Activated CD4-positive, alpha-beta memory T cell treated with anti-CD3 and anti-CD28 coated beads, Interleukin-2, amount 10 ng/mL, durations not matched to agents 7 days and 5 days (primary cell): ENCODE results near the gene SUPT3H. TPM values are rescaled to one million over a fixed set of nuclear protein-coding genes. Genes with fewer than 3 reads are reported as not detected.

Experiments
- CTCF ChIA-PET: fragments of 350-600 bp; sonication (Branson Sonifier 250); formaldehyde crosslinking; loops from one replicate; lab custom pipeline; 2021; ENCODE audit warnings: antibody characterized with exemption, inconsistent platforms; lab: Charles Lee
- POLR2A ChIA-PET: fragments of 350-600 bp; sonication (Branson Sonifier 250); formaldehyde crosslinking; loops from one replicate; lab custom pipeline; 2021; ENCODE audit warnings: antibody characterized with exemption; lab: Charles Lee
- DNase-seq: peaks from one replicate; pipeline ENCODE4 v3.0.0-alpha.2; 2020
- H3K27ac Mint-ChIP-seq: one replicate; pipeline ENCODE4 v1.8.0; 2021; ENCODE audit warnings: mild to moderate bottlenecking, mixed read lengths
- H3K27me3 Mint-ChIP-seq: one replicate; pipeline ENCODE4 v1.8.0; 2021; ENCODE audit warnings: mixed read lengths
- H3K36me3 Mint-ChIP-seq: one replicate; pipeline ENCODE4 v1.8.0; 2021; ENCODE audit warnings: low read depth, mixed read lengths
- H3K4me1 Mint-ChIP-seq: one replicate; pipeline ENCODE4 v1.8.0; 2021; ENCODE audit warnings: mixed read lengths
- H3K4me3 Mint-ChIP-seq: one replicate; pipeline ENCODE4 v1.8.0; 2021; ENCODE audit warnings: mild to moderate bottlenecking, mixed read lengths
- H3K9me3 Mint-ChIP-seq: one replicate; pipeline ENCODE4 v1.8.0; 2021; ENCODE audit warnings: mixed read lengths
- total RNA-seq, 2 experiments: library from RNA; stranded (reverse); gene quantifications; one replicate each; pipeline ENCODE4 v1.2.3, GENCODE V29; 2021

The SUPT3H gene
- total RNA-seq, 2 experiments from 2014 or later = 7.4 to 9.7 TPM

DNA sequence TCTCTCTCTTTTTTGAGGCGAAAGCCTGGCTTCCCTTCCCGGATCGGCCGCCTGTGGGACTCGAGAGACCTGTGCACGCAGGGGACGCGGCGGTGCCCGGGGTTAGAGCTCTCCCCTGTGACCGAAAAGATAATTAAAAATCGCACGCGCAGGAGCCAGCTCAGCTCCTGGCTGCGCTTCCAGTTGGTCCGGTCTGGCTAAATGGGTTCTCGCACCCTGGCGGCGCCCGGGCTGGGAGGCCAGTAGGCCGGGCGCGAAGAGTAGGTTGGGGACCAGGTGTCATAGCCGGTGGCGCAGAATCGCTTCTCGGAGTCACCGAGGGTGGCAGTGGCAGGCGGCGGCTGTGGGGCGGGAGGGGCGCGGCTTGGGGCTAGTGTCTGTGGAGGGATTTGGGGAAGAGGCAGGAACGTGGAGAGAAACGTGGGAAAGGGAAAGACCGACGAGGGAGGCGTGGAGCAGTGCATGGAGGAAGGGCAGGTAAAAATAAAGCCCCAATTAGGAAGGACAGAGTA lies 41.9 kb upstream of the SUPT3H start:
- POLR2A ChIA-PET = interaction anchor here (0.8 to 4.7 kb wide), 9 partner anchors 12 to 789 kb away, joined by 3 to 44 read pairs (median 5); partner anchors contain the start of gene SUPT3H
- H3K36me3 Mint-ChIP-seq = peaks cover 31% of the 10 kb centered on the region

DNA sequence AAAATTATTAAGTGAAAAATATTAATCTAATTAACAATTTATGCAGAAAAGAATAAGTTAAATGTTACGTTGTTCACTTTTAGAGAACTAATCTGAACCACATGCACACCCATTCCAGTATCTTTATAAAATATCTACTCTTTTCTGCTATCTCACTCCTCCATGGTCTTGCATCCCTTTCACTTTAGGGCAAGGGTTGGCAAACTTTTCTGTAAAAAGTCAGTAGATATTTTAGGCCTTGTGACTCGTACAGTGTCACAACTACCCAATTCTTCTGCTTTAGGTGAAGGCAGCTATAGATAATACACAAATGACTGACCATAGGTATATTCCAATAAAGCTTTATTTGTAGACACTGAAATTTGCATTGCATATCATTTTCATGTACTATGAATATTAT lies 39.7 kb upstream of the SUPT3H start:
- H3K27me3 Mint-ChIP-seq = peaks cover 5% of the 10 kb centered on the region
- ChIA-PET CTCF (interaction anchor here (0.8 to 5.1 kb wide), 4 partner anchors 297 to 942 kb away, joined by 3 to 28 read pairs (median 8); no protein-coding TSS in a partner anchor), POLR2A (no interaction called here)
- DNase-seq = no peak
- no peak overlapping the region for H3K27ac Mint-ChIP-seq
- no peak overlapping the region for H3K4me3 Mint-ChIP-seq
- peaks cover 19% of the 10 kb centered on the region for H3K36me3 Mint-ChIP-seq
- H3K9me3 Mint-ChIP-seq = no peaks in the 10 kb centered on the region
- peaks cover 43% of the 10 kb centered on the region for H3K4me1 Mint-ChIP-seq

More for the DNA sequence above, 41.9 kb upstream of the SUPT3H start:
- CTCF ChIA-PET = interaction anchor here (0.6 to 5.1 kb wide), 10 partner anchors 12 to 944 kb away, joined by 3 to 28 read pairs (median 6); partner anchors contain the start of gene SUPT3H
- peaks cover 5% of the 10 kb centered on the region for H3K27me3 Mint-ChIP-seq
- peak; percentile 64 for DNase-seq
- peaks cover 45% of the 10 kb centered on the region for H3K4me1 Mint-ChIP-seq
- peak overlapping the region; percentile 92 for H3K27ac Mint-ChIP-seq
- no peaks in the 10 kb centered on the region for H3K9me3 Mint-ChIP-seq
- H3K4me3 Mint-ChIP-seq = peak overlapping the region; percentile 96

GRCh38 chr6:45416700-45417099 lies 39.0 kb upstream of the SUPT3H start:
- H3K36me3 Mint-ChIP-seq = peaks cover 15% of the 10 kb centered on the region
- peaks cover 5% of the 10 kb centered on the region for H3K27me3 Mint-ChIP-seq
- POLR2A ChIA-PET = no interaction called here

DNA sequence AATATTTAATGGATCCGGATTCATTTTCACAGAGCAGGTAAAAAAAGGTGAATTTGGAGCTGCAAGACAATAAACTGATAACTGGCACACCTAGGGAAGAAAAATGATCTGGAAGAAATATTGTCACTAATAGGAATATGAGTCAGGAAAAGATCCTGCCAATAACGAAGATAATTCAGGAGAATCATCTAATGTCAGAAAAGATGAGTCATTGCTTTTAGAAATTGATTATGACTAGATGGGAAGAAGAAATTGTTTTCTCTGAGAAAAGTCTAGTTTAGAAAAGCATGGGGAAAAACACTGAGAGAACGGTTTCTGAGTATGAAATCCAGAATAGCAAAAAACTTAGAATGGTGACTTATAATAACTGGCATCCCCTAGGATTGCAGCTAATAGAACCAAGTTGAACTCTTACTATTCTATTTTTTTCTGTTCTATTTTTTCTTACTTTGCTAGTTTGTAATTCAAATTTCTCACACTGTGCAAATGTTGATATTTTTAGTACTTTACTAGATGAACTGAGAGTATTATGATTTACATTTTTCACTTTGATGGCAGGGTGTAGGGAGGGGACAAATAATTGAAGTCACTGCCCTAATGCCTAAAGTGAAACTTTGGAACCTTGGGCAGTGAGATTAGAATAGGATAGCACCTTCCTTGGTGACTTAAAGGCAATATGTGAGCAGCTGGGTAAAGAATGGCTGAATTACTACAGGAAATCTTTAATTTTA lies 38.2 kb upstream of the SUPT3H start:
- H3K4me3 Mint-ChIP-seq = no peak overlapping the region
- DNase-seq = no peak
- peaks cover 5% of the 10 kb centered on the region for H3K27me3 Mint-ChIP-seq
- H3K9me3 Mint-ChIP-seq = no peaks in the 10 kb centered on the region
- POLR2A ChIA-PET = no interaction called here
- no peak overlapping the region for H3K27ac Mint-ChIP-seq
- CTCF ChIA-PET = interaction anchor here (0.6 kb wide), 1 partner anchor 416 kb away, joined by 3 read pairs; no protein-coding TSS in a partner anchor
- H3K4me1 Mint-ChIP-seq = peaks cover 36% of the 10 kb centered on the region
- peaks cover 10% of the 10 kb centered on the region for H3K36me3 Mint-ChIP-seq

More at GRCh38 chr6:45416700-45417099, 39.0 kb upstream of the SUPT3H start:
- CTCF ChIA-PET = interaction anchor here (0.8 to 3.1 kb wide), 2 partner anchors 761 to 941 kb away, joined by 3 to 11 read pairs; no protein-coding TSS in a partner anchor
- H3K9me3 Mint-ChIP-seq = no peaks in the 10 kb centered on the region
- DNase-seq = no peak
- no peak overlapping the region for H3K4me3 Mint-ChIP-seq
- peaks cover 41% of the 10 kb centered on the region for H3K4me1 Mint-ChIP-seq
- no peak overlapping the region for H3K27ac Mint-ChIP-seq

GRCh38 chr6:45415315-45415714 lies 37.6 kb upstream of the SUPT3H start:
- H3K4me1 Mint-ChIP-seq = peaks cover 30% of the 10 kb centered on the region
- ChIA-PET POLR2A (no interaction called here), CTCF (no interaction called here)
- no peak overlapping the region for H3K4me3 Mint-ChIP-seq
- H3K36me3 Mint-ChIP-seq = peaks cover 7% of the 10 kb centered on the region
- no peaks in the 10 kb centered on the region for H3K9me3 Mint-ChIP-seq
- H3K27me3 Mint-ChIP-seq = peaks cover 5% of the 10 kb centered on the region
- H3K27ac Mint-ChIP-seq = no peak overlapping the region
- DNase-seq = no peak

- peaks cover 13% of the 10 kb centered on the region for H3K4me1 Mint-ChIP-seq
- H3K27me3 Mint-ChIP-seq = peaks cover 3% of the 10 kb centered on the region
- no peak overlapping the region for H3K4me3 Mint-ChIP-seq
- no peak overlapping the region for H3K27ac Mint-ChIP-seq
- DNase-seq = no peak
- CTCF ChIA-PET = interaction anchor here (1.4 kb wide), 1 partner anchor 936 kb away, joined by 4 read pairs; no protein-coding TSS in a partner anchor
- H3K9me3 Mint-ChIP-seq = no peaks in the 10 kb centered on the region
- no peaks in the 10 kb centered on the region for H3K36me3 Mint-ChIP-seq
- POLR2A ChIA-PET = no interaction called here
Observed at GRCh38 chr6:45411959-45412358, 34.2 kb upstream of the SUPT3H start.

DNA sequence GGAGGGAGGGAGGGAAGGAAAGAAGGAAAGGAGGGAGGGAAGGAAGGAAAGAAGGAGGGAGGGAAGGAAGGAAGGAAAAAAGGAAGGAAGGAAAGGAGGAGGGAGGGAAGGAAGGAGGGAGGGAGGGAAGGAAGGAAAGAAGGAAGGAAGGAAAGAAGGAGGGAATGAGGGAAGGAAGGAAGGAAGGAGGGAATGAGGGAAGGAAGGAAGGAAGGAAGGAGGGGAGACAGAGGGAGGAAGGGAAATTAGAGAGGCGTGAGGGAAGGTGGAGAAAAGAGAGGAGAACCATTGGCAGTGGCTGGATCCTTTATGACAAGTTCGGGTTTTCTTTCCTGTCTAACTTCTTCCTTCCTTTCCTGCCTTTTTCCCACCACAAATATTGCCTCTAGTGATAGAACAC lies 22.3 kb upstream of the SUPT3H start:
- no peak for DNase-seq
- Mint-ChIP-seq H3K4me3 (no peak overlapping the region), H3K36me3 (no peaks in the 10 kb centered on the region), H3K27me3 (peaks cover 2% of the 10 kb centered on the region), H3K4me1 (peaks cover 6% of the 10 kb centered on the region), H3K9me3 (no peaks in the 10 kb centered on the region), H3K27ac (no peak overlapping the region)
- ChIA-PET POLR2A (no interaction called here), CTCF (no interaction called here)

DNA sequence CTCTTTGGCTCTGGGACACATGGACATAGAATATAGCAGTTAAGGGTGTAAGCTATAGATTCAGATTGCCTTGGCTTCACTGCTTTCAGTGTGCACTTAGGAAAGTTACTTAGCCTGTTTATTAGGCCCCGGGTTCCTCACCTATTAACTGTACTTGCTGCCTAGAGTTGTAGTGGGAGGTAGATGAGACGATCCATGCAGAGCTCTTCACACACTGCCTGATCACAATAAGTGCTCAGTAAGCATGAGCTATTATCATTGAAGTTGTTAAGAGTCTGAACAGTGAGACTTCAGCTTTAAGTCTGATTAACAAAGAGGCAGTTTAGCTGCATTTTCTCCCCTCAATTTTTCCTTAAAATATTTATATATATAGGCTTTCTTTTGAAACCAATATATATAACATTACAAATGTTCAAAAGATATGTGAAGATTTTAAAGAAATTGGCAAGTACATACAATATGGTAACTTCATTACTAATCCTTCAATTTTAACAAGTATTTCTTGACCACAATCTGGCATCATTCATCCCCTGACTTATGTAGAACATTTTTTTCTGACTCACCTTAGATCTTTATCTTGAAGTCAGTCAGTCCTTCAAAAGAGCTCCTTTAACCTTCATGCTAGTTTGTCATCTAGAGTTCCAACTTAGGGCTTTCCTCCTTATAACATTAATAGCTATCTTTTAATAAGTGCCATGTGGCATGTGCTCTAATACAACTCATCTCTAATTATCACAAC lies 20.5 kb upstream of the SUPT3H start:
- ChIA-PET POLR2A (interaction anchor here (1.0 to 1.3 kb wide), 3 partner anchors 20 to 39 kb away, joined by 3 to 8 read pairs (median 4); partner anchors contain the start of gene SUPT3H), CTCF (interaction anchor here (0.7 to 1.2 kb wide), 4 partner anchors 20 to 742 kb away, joined by 3 to 6 read pairs (median 3); partner anchors contain the start of gene SUPT3H)
- Mint-ChIP-seq H3K27ac (no peak overlapping the region), H3K4me1 (peaks cover 6% of the 10 kb centered on the region), H3K4me3 (no peak overlapping the region), H3K9me3 (peaks cover 6% of the 10 kb centered on the region), H3K27me3 (peaks cover 2% of the 10 kb centered on the region), H3K36me3 (no peaks in the 10 kb centered on the region)
- no peak for DNase-seq

DNA sequence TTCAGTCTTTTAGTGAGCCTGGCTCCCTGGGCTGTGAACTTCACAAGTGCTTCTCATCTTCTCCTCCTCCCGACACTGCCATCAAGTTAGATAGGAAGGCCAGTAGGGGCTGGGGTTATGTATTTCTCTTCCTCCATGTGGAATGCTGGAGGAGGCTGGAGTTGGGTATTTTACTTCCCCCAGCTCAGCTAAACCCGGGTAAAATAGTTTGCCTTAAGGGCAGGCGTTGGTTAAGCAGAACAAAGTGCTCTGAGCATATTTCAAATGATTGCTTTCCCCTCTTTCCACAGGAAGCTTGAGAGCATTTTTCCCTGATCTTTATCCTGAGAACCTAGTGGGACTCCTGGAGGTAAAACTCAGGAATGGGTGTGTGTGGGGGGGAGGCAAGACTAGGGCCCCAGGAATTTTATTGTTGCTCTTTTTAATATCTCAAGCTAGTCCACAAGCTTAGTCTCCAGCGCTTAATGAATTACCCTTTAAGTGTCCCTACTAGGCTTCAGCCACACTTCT lies 16.9 kb upstream of the SUPT3H start:
- Mint-ChIP-seq H3K4me3 (no peak overlapping the region), H3K27ac (no peak overlapping the region), H3K36me3 (no peaks in the 10 kb centered on the region), H3K4me1 (peaks cover 6% of the 10 kb centered on the region), H3K27me3 (no peaks in the 10 kb centered on the region), H3K9me3 (peaks cover 12% of the 10 kb centered on the region)
- POLR2A ChIA-PET = interaction anchor here (1.4 kb wide), 1 partner anchor 17 kb away, joined by 4 read pairs; the partner anchor contains the start of gene SUPT3H
- CTCF ChIA-PET = interaction anchor here (1.2 to 1.4 kb wide), 2 partner anchors 12 to 919 kb away, joined by 3 read pairs; no protein-coding TSS in a partner anchor
- no peak for DNase-seq

DNA sequence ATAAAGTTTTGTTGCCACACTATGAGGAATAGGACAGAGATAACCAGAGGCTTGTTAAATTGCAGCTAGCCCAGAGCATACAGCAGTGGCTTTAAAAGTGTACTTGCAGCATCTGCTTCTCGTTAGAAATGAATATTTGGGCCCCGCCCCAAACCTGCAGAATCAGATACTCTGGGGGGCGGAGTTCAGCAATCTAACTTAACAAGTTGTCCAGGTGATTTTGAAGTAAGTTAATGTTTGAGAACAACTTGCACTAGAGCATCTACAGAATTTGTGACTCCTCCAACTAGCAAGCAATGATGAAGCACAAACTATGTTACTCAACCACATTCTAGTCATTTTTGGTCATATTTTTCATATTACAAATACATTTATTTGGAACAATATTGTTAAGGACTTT lies 10.6 kb upstream of the SUPT3H start:
- no peak overlapping the region for H3K27ac Mint-ChIP-seq
- no peak for DNase-seq
- ChIA-PET POLR2A (interaction anchor here (1.0 kb wide), 1 partner anchor 10 kb away, joined by 3 read pairs; the partner anchor contains the start of gene SUPT3H), CTCF (interaction anchor here (1.3 kb wide), 1 partner anchor 10 kb away, joined by 3 read pairs; the partner anchor contains the start of gene SUPT3H)
- H3K36me3 Mint-ChIP-seq = no peaks in the 10 kb centered on the region
- H3K4me1 Mint-ChIP-seq = no peaks in the 10 kb centered on the region
- no peaks in the 10 kb centered on the region for H3K27me3 Mint-ChIP-seq
- peaks cover 8% of the 10 kb centered on the region for H3K9me3 Mint-ChIP-seq
- no peak overlapping the region for H3K4me3 Mint-ChIP-seq

DNA sequence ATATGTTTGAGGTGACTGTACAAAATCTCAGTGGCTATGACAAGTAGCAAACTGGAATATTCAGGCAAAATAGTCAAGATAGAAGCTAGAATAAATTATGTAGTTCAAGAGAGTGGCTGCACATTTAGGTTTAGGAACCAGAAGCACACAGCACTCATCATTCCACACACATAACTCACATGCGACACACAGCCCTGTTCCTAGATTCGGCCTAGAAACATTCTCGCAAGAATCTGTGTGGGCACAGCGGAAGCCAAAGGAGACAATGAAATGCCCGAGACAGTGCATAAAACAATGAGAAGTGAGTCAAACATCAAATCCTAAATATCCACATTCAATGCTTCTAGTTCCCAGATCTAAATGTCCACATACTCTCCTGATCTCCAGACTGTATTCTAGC lies 9.5 kb upstream of the SUPT3H start:
- DNase-seq = no peak
- H3K27me3 Mint-ChIP-seq = no peaks in the 10 kb centered on the region
- no peaks in the 10 kb centered on the region for H3K36me3 Mint-ChIP-seq
- POLR2A ChIA-PET = interaction anchor here (1.0 kb wide), 1 partner anchor 9 kb away, joined by 3 read pairs; the partner anchor contains the start of gene SUPT3H
- no peak overlapping the region for H3K27ac Mint-ChIP-seq
- no peaks in the 10 kb centered on the region for H3K4me1 Mint-ChIP-seq
- H3K4me3 Mint-ChIP-seq = no peak overlapping the region
- CTCF ChIA-PET = interaction anchor here (1.3 kb wide), 1 partner anchor 9 kb away, joined by 3 read pairs; the partner anchor contains the start of gene SUPT3H
- H3K9me3 Mint-ChIP-seq = peaks cover 6% of the 10 kb centered on the region

- H3K4me3 Mint-ChIP-seq = no peak overlapping the region
- H3K27ac Mint-ChIP-seq = no peak overlapping the region
- DNase-seq = no peak
- no peaks in the 10 kb centered on the region for H3K27me3 Mint-ChIP-seq
- no peaks in the 10 kb centered on the region for H3K36me3 Mint-ChIP-seq
- H3K9me3 Mint-ChIP-seq = peaks cover 4% of the 10 kb centered on the region
- CTCF ChIA-PET = no interaction called here
- POLR2A ChIA-PET = no interaction called here
- H3K4me1 Mint-ChIP-seq = no peaks in the 10 kb centered on the region
Observed at GRCh38 chr6:45386501-45386900, 8.8 kb upstream of the SUPT3H start.
